Measurements from ENCODE around the gene CHCT1.
A peak's percentile ranks its signal among the peaks of the same experiment; 100 is the strongest.

- TF ChIP-seq CTCF (conservative IDR thresholded peaks at IDR 0.05; ENCODE audit: low read depth, low read length): peak; percentile 33; the same call in 1 of the 2 replicates
- TF ChIP-seq EZH2phosphoT487 (IDR thresholded peaks at IDR 0.05; ENCODE audit: borderline replicate concordance, low read length): no peak
These were observed 30.0 kb upstream of the CHCT1 start, which contains the start of gene USP32 for GRCh38 chr17:60392042-60392844.

Measured in PC-3 (cell line).